Measurements from ENCODE around the gene IGSF23.

IGSF23 gene

GRCh38 chr19:44613295-44614178 lies at the start of gene IGSF23:
TSS of gene IGSF23 (plus strand) at chr19:44613563. CDS start at chr19:44613646, 83 bp downstream.
- no peak for TF ChIP-seq CTCF (IDR thresholded peaks at IDR 0.05; ENCODE audit: borderline replicate concordance, insufficient read depth, low read depth, low read length)
- H3K4me3 ChIP-seq (ENCODE audit: low read depth, low read length): no peak within 1 kb of the TSS

- no peak for TF ChIP-seq CTCF (IDR thresholded peaks at IDR 0.05; ENCODE audit: borderline replicate concordance, insufficient read depth, low read depth, low read length)
- H3K4me3 ChIP-seq (ENCODE audit: low read depth, low read length): no peak overlapping the region
These were observed 46.4 kb upstream of the IGSF23 start for GRCh38 chr19:44566984-44567383.

GRCh38 chr19:44567745-44568144 lies 45.6 kb upstream of the IGSF23 start:
- no peak for TF ChIP-seq CTCF (IDR thresholded peaks at IDR 0.05; ENCODE audit: borderline replicate concordance, insufficient read depth, low read depth, low read length)

GRCh38 chr19:44570603-44570983 lies 42.8 kb upstream of the IGSF23 start:
- H3K4me3 ChIP-seq (ENCODE audit: low read depth, low read length): no peak overlapping the region
- TF ChIP-seq CTCF (IDR thresholded peaks at IDR 0.05; ENCODE audit: borderline replicate concordance, insufficient read depth, low read depth, low read length): no peak

More at GRCh38 chr19:44567745-44568144, 45.6 kb upstream of the IGSF23 start:
- no peak overlapping the region for H3K4me3 ChIP-seq (ENCODE audit: low read depth, low read length)

- no peak overlapping the region for H3K4me3 ChIP-seq (ENCODE audit: low read depth, low read length)
- peak; percentile 53 for TF ChIP-seq CTCF (IDR thresholded peaks at IDR 0.05; ENCODE audit: borderline replicate concordance, insufficient read depth, low read depth, low read length)
These were observed 42.2 kb upstream of the IGSF23 start for GRCh38 chr19:44570984-44571684.

- no peak overlapping the region for H3K4me3 ChIP-seq (ENCODE audit: low read depth, low read length)
- TF ChIP-seq CTCF (IDR thresholded peaks at IDR 0.05; ENCODE audit: borderline replicate concordance, insufficient read depth, low read depth, low read length): no peak
These were observed 41.4 kb upstream of the IGSF23 start for GRCh38 chr19:44571830-44572580.

Measured in GM12875 (cell line).